GM12878 (cell line): ENCODE data around the gene C1R. TPM values are rescaled to one million over a fixed set of nuclear protein-coding genes. Genes with fewer than 3 reads are reported as not detected.

ENCODE experiments used
- ATAC-seq: fragments of 200-7000 bp; cut with Tn5 transposase; 3 replicates; pipeline ENCODE4 v1.9.1; 2020; ENCODE audit warnings: mild to moderate bottlenecking, moderate library complexity
- BruUV-seq: library from RNA; stranded (reverse); fragments of 400-500 nt; replicated peaks from 2 replicates; lab custom pipeline; 2021; lab: Mats Ljungman, UMichigan
- CTCF ChIA-PET: fragments of 300-600 bp; sonication (Branson Sonifier 250); formaldehyde crosslinking; extraction: SDS; loops from one replicate; lab custom pipeline; 2021; ENCODE audit warnings: inconsistent platforms; lab: Yijun Ruan, JAX
- POLR2A ChIA-PET: fragments of 350-600 bp; formaldehyde crosslinking; extraction: SDS; loops from one replicate; lab custom pipeline; 2021; ENCODE audit warnings: inconsistent platforms; lab: Charles Lee
- RAD21 ChIA-PET: fragments of 300-600 bp; sonication (Branson Sonifier 250); formaldehyde crosslinking; loops from one replicate; lab custom pipeline; 2023; ENCODE audit warnings: antibody characterized with exemption; ENCODE audit not compliant: unreplicated experiment; lab: Charles Lee
- SMC1A ChIA-PET: fragments of 300-600 bp; sonication (Branson Sonifier 250); formaldehyde crosslinking; loops from one replicate; lab custom pipeline; 2023; ENCODE audit not compliant: unreplicated experiment, uncharacterized antibody; lab: Charles Lee
- DNase-seq: peaks from one replicate; pipeline ENCODE4 v3.0.0-alpha.2; 2011; ENCODE audit warnings: low read depth, low spot score
- FAIRE-seq: peaks from 3 replicates; lab custom pipeline; 2011; peaks lifted over from hg19 to GRCh38; lab: Jason Lieb, UNC
- H2AFZ ChIP-seq: 2 replicates; pipeline ENCODE4 v1.6.0; 2011; ENCODE audit warnings: low read depth, low read length, control low read depth; ENCODE audit not compliant: control insufficient read depth
- H3K27ac ChIP-seq: 2 replicates; pipeline ENCODE4 v1.5.1; 2011; ENCODE audit warnings: control low read depth; ENCODE audit not compliant: control insufficient read depth, insufficient read depth
- H3K27me3 ChIP-seq, 2 experiments: replicated peaks in 1 of 2; 2 replicates each; pipeline versions ENCODE4 v1.6.0 to v1.6.1; 2011; ENCODE audit warnings: low read length in 1 of 2; ENCODE audit not compliant: control insufficient read depth in 2 of 2, insufficient read depth in 2 of 2
- H3K36me3 ChIP-seq, 2 experiments: 2 replicates each; pipeline ENCODE4 v1.5.1; 2011; ENCODE audit warnings: low read length in 1 of 2; ENCODE audit not compliant: control insufficient read depth in 2 of 2, insufficient read depth in 2 of 2
- H3K4me1 ChIP-seq: 2 replicates; pipeline ENCODE4 v1.6.1; 2011; ENCODE audit warnings: mild to moderate bottlenecking, low read length, moderate library complexity, mixed read lengths; ENCODE audit not compliant: control insufficient read depth, insufficient read depth
- H3K4me2 ChIP-seq: 2 replicates; pipeline ENCODE4 v1.6.0; 2011; ENCODE audit warnings: control low read depth; ENCODE audit not compliant: control insufficient read depth, insufficient read depth
- H3K4me3 ChIP-seq: fragments of 200-600 bp; sonication (generic); 2 replicates; pipeline ENCODE4 v1.5.1; 2016
- H3K79me2 ChIP-seq: 2 replicates; pipeline ENCODE4 v1.6.0; 2011; ENCODE audit warnings: low read length; ENCODE audit not compliant: control insufficient read depth, insufficient read depth
- H3K9ac ChIP-seq: 2 replicates; pipeline ENCODE4 v1.8.0; 2011; ENCODE audit warnings: low read length, control low read depth, mixed read lengths; ENCODE audit not compliant: control insufficient read depth, insufficient read depth
- H3K9me3 ChIP-seq: replicated peaks from 3 replicates; pipeline ENCODE4 v1.5.1; 2011; ENCODE audit warnings: mild to moderate bottlenecking, low read length; ENCODE audit not compliant: control insufficient read depth, insufficient read depth
- H4K20me1 ChIP-seq: 2 replicates; pipeline ENCODE4 v1.6.0; 2011; ENCODE audit not compliant: control insufficient read depth, insufficient read depth
- ATF2 ChIP-seq: IDR thresholded peaks from 2 replicates; pipeline ENCODE4 v1.6.1; 2012; ENCODE audit warnings: low read length, inconsistent platforms
- PBX3 ChIP-seq: IDR thresholded peaks from 2 replicates; pipeline ENCODE4 v1.6.1; 2011; ENCODE audit warnings: mild to moderate bottlenecking, low read depth, low read length, moderate library complexity; ENCODE audit not compliant: insufficient replicate concordance
- PML ChIP-seq: IDR thresholded peaks from 2 replicates; pipeline ENCODE4 v1.6.1; 2012; ENCODE audit warnings: low read length, inconsistent platforms
- RAD21 ChIP-seq: IDR thresholded peaks from 2 replicates; pipeline ENCODE4 v1.6.1; 2011; ENCODE audit warnings: mild to moderate bottlenecking, low read depth, low read length, moderate library complexity; ENCODE audit not compliant: insufficient read depth
- TAF1 ChIP-seq: IDR thresholded peaks from 2 replicates; pipeline ENCODE4 v1.6.1; 2011; ENCODE audit warnings: mild to moderate bottlenecking, low read depth, low read length, borderline replicate concordance
- TCF3 ChIP-seq: IDR thresholded peaks from 2 replicates; pipeline ENCODE4 v1.6.1; 2012; ENCODE audit warnings: low read depth, mild to moderate bottlenecking, low read length, borderline replicate concordance; ENCODE audit not compliant: insufficient read depth
- WGBS: methylation state at CpG from one replicate; pipeline ENCODE4 v1.1.6; 2016; ENCODE audit warnings: low lambda C conversion rate; ENCODE audit not compliant: insufficient replicate concordance, insufficient coverage; ENCODE audit errors: missing lambda C conversion rate; 5-methylcytosine and 5-hydroxymethylcytosine counted together
- in situ Hi-C: fragments of 300-500 bp; cut with MboI; formaldehyde crosslinking; loops from 9 replicates; pipeline ENCODE4 v1.14.3; 2018; ENCODE audit warnings: mixed read lengths
- intact Hi-C: fragments of 100-400 bp; cut with micrococcal nuclease; formaldehyde crosslinking; loops from one replicate; pipeline ENCODE4 v1.14.2; 2022; ENCODE audit not compliant: unreplicated experiment
- polyA plus RNA-seq, 11 experiments: library from polyadenylated mRNA; depleted of rRNA in 4 of 11; unstranded in 6 of 11; stranded (reverse) in 5 of 11; fragments of >200 nt; fragmentation: Nextera tagmentation in 4 of 11; fragmentation: Illumina TruSeq in 1 of 11; extraction: Ambion mirVana in 4 of 11; extraction: Trizol in 1 of 11; gene quantifications; 1 replicate in 1 of 11; 2 replicates in 10 of 11; pipeline versions ENCODE4 v1.2.1 to v1.2.3, GENCODE V29; 2011 to 2016; ENCODE audit warnings: inconsistent platforms in 2 of 11, missing spikeins in 2 of 11, low read depth in 1 of 11
- total RNA-seq, 4 experiments: library from RNA; depleted of rRNA in 3 of 4; stranded (reverse); fragments of >200 nt in 3 of 4; fragmentation: Illumina TruSeq in 1 of 4; extraction: Trizol in 1 of 4; gene quantifications; 2 replicates each; pipeline versions ENCODE4 v1.2.1 to v1.2.3, GENCODE V29; 2013 to 2021
- TF ChIP-seq, protein P1 (sequence below): IDR thresholded peaks from 2 replicates; pipeline ENCODE4 v1.6.1; 2011; ENCODE audit warnings: low read depth, low read length, improper control_type of control experiment, borderline replicate concordance
- TF ChIP-seq, protein P2 (sequence below): fragments of 450-650 bp; IDR thresholded peaks from 2 replicates; pipeline ENCODE4 v1.6.1; 2017; ENCODE audit warnings: borderline replicate concordance

The C1R gene
- total and polyA plus RNA-seq, 10 of the 15 experiments (the other 5 are each of a cell fraction or from before 2014, with no cell fraction given) = 0.31 to 1.9 (median 0.96) TPM; not detected in 1

DNA sequence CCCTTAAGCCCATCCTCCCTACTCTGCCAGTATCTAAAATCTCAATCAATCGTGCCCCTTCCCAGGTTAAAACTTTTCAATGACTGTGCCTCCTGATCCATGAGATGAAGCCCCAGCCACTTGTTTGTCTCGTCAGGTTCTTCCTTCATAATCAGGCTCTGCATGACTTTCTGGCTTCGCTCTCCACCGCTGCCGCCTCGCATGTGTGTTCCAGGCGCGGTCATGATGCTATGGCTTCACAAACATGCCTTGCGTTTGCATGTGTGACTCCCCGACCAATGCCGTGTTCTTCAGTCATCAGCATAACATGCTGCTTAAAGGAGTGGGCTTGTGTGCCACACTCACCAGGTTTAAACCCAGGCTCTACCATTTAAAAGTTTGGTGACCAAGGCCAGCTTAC is 21.8 kb upstream of the C1R start:
- no peak overlapping the region for H3K9ac ChIP-seq
- H3K36me3 ChIP-seq = peaks cover 0 to 34% of the 10 kb centered on the region in 2 experiments; a peak in 3 of 4 replicates
- 91% methylated on average over 11 of the region's 11 CpGs for WGBS
- peaks cover 12% of the 10 kb centered on the region for H3K4me1 ChIP-seq
- H3K4me3 ChIP-seq = no peak overlapping the region
- CTCF ChIA-PET = interaction anchor here (0.8 to 7.7 kb wide), 23 partner anchors 10 to 243 kb away, joined by 3 to 61 read pairs (median 7); partner anchors contain the start of genes C12orf57, CLSTN3, LPCAT3 and RNU7-1
- no peaks in the 10 kb centered on the region for H3K9me3 ChIP-seq
- no peaks in the 10 kb centered on the region for H3K27me3 ChIP-seq
- DNase-seq = no peak
- BruUV-seq = no TSS peak
- FAIRE-seq = no peak
- TF ChIP-seq TCF3 (no peak), TAF1 (no peak)
- TF ChIP-seq, all 136 proteins: peak for 0
- intact Hi-C loops = loop anchor here (5.0 kb wide), 2 partner anchors 152 to 192 kb away; no protein-coding TSS in a partner anchor
- ChIA-PET RAD21 (interaction anchor here (1.2 to 7.6 kb wide), 4 partner anchors 17 to 262 kb away, joined by 3 to 89 read pairs (median 10); partner anchors contain the start of genes C12orf57, CDCA3, RNU7-1 and USP5), POLR2A (interaction anchor here (1.1 to 7.2 kb wide), 3 partner anchors 96 to 169 kb away, joined by 3 to 55 read pairs (median 6); partner anchors contain the start of genes C12orf57, LPCAT3 and RNU7-1), SMC1A (interaction anchor here (0.6 to 2.4 kb wide), 7 partner anchors 9 to 245 kb away, joined by 3 to 13 read pairs (median 4); partner anchors contain the start of gene LPCAT3)
- H4K20me1 ChIP-seq = no peaks in the 10 kb centered on the region
- in situ Hi-C loops = loop anchor here (5.0 kb wide), 1 partner anchor 152 kb away; no protein-coding TSS in a partner anchor
- ATAC-seq = no peak
- H3K79me2 ChIP-seq = peaks cover 22% of the 10 kb centered on the region
- H3K4me2 ChIP-seq = no peak overlapping the region
- H2AFZ ChIP-seq = no peak overlapping the region
- H3K27ac ChIP-seq = no peak overlapping the region

- ATAC-seq (peak; percentile 56), FAIRE-seq (peak; percentile 57)
- TF ChIP-seq, protein P1, sequence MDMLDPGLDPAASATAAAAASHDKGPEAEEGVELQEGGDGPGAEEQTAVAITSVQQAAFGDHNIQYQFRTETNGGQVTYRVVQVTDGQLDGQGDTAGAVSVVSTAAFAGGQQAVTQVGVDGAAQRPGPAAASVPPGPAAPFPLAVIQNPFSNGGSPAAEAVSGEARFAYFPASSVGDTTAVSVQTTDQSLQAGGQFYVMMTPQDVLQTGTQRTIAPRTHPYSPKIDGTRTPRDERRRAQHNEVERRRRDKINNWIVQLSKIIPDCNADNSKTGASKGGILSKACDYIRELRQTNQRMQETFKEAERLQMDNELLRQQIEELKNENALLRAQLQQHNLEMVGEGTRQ = no peak
- TF ChIP-seq PML = no peak
- peak; percentile 71 for TF ChIP-seq RAD21
- TF ChIP-seq, protein P2, sequence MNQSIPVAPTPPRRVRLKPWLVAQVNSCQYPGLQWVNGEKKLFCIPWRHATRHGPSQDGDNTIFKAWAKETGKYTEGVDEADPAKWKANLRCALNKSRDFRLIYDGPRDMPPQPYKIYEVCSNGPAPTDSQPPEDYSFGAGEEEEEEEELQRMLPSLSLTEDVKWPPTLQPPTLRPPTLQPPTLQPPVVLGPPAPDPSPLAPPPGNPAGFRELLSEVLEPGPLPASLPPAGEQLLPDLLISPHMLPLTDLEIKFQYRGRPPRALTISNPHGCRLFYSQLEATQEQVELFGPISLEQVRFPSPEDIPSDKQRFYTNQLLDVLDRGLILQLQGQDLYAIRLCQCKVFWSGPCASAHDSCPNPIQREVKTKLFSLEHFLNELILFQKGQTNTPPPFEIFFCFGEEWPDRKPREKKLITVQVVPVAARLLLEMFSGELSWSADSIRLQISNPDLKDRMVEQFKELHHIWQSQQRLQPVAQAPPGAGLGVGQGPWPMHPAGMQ = no peak
- TF ChIP-seq PBX3 = no peak
- no peak for TF ChIP-seq ATF2
Observed at GRCh38 chr12:7113389-7113871, 21.2 kb upstream of the C1R start.

More at GRCh38 chr12:7113389-7113871, 21.2 kb upstream of the C1R start:
- H3K9me3 ChIP-seq = no peaks in the 10 kb centered on the region
- peaks cover 12% of the 10 kb centered on the region for H3K4me1 ChIP-seq
- peaks cover 0 to 30% of the 10 kb centered on the region in 2 experiments; a peak in 3 of 4 replicates for H3K36me3 ChIP-seq
- H3K4me2 ChIP-seq = no peak overlapping the region; the same call in 1 of the 2 replicates
- intact Hi-C loops (loop anchor here (2.0 to 5.0 kb wide), 3 partner anchors 151 to 245 kb away; no protein-coding TSS in a partner anchor), in situ Hi-C loops (loop anchor here (5.0 kb wide), 1 partner anchor 151 kb away; no protein-coding TSS in a partner anchor)
- peaks cover 27% of the 10 kb centered on the region for H3K79me2 ChIP-seq
- WGBS = 21% methylated on average over 5 of the region's 5 CpGs
- DNase-seq = no peak
- H3K9ac ChIP-seq = no peak overlapping the region
- ChIA-PET POLR2A (interaction anchor here (0.6 to 7.2 kb wide), 8 partner anchors 9 to 261 kb away, joined by 3 to 55 read pairs (median 3); partner anchors contain the start of genes C12orf57, LPCAT3, RNU7-1 and USP5), CTCF (interaction anchor here (0.6 to 7.7 kb wide), 38 partner anchors 9 to 335 kb away, joined by 3 to 61 read pairs (median 6); partner anchors contain the start of genes C12orf57, C1R, CLSTN3 and LPCAT3), SMC1A (interaction anchor here (0.9 to 3.6 kb wide), 18 partner anchors 12 to 262 kb away, joined by 3 to 40 read pairs (median 4); partner anchors contain the start of genes C12orf57, CDCA3, LPCAT3 and RNU7-1), RAD21 (interaction anchor here (1.0 to 7.6 kb wide), 10 partner anchors 17 to 261 kb away, joined by 3 to 89 read pairs (median 4); partner anchors contain the start of genes C12orf57, C1S, CDCA3 and LPCAT3)
- no peaks in the 10 kb centered on the region for H4K20me1 ChIP-seq
- no peak overlapping the region for H3K4me3 ChIP-seq
- no TSS peak for BruUV-seq
- H3K27ac ChIP-seq = peak overlapping the region; percentile 40; the same call in 1 of the 2 replicates
- H3K27me3 ChIP-seq = no peaks in the 10 kb centered on the region
- H2AFZ ChIP-seq = no peak overlapping the region; the same call in 1 of the 2 replicates
